NCI-H1092 (cell line): ENCODE measurements around the gene SETD6.

Experiments
- DNase-seq: peaks from one replicate; lab custom pipeline; 2025; lab: John Stamatoyannopoulos, UW

SETD6 gene

GRCh38 chr16:58494981-58495520, 20.3 kb upstream of the SETD6 start:
- peak; percentile 93 for DNase-seq

GRCh38 chr16:58495521-58496331, 19.6 kb upstream of the SETD6 start:
- DNase-seq: no peak

- DNase-seq: no peak
Measured at GRCh38 chr16:58497468-58497867, 17.8 kb upstream of the SETD6 start.

- no peak for DNase-seq
Measured at GRCh38 chr16:58497935-58498334, 17.4 kb upstream of the SETD6 start.

- DNase-seq: no peak
Measured at GRCh38 chr16:58498341-58499091, 16.8 kb upstream of the SETD6 start.

- DNase-seq: no peak
Measured at GRCh38 chr16:58499092-58499511, 16.2 kb upstream of the SETD6 start.

GRCh38 chr16:58499615-58500351, 15.5 kb upstream of the SETD6 start, which contains the start of gene NDRG4:
TSS of gene NDRG4 (plus strand) at chr16:58500143. CDS start at chr16:58500249, 106 bp downstream.
- peak; percentile 83 for DNase-seq

- DNase-seq: no peak
Measured at GRCh38 chr16:58500430-58501241, 14.7 kb upstream of the SETD6 start.

GRCh38 chr16:58501242-58502131, 13.8 kb upstream of the SETD6 start:
- DNase-seq: peak; percentile 38

GRCh38 chr16:58502217-58502921, 12.9 kb upstream of the SETD6 start:
- DNase-seq: no peak

- DNase-seq: no peak
Measured at GRCh38 chr16:58503166-58503862, 12.0 kb upstream of the SETD6 start.

- no peak for DNase-seq
Measured at GRCh38 chr16:58503863-58504688, 11.2 kb upstream of the SETD6 start.

- DNase-seq: no peak
Measured at GRCh38 chr16:58506241-58507194, 8.8 kb upstream of the SETD6 start.

GRCh38 chr16:58507195-58507962, 7.9 kb upstream of the SETD6 start:
- DNase-seq: no peak

GRCh38 chr16:58507963-58508670, 7.2 kb upstream of the SETD6 start:
- no peak for DNase-seq
